GM19238 (cell line): ENCODE results near the gene ITM2C.

ENCODE experiments used
- DNase-seq: peaks from one replicate; pipeline ENCODE4 v3.0.0; 2011; ENCODE audit warnings: low spot score; ENCODE audit not compliant: insufficient read length

The ITM2C gene

GRCh38 chr2:230872968-230873660, 8.4 kb downstream of the ITM2C start:
- peak; percentile 66 for DNase-seq

GRCh38 chr2:230873661-230874401, 9.1 kb downstream of the ITM2C start:
- DNase-seq = peak; percentile 69

GRCh38 chr2:230874456-230874855, 9.7 kb downstream of the ITM2C start:
- DNase-seq = no peak

- DNase-seq = no peak
Measured at GRCh38 chr2:230874876-230875275, 10.1 kb downstream of the ITM2C start.

GRCh38 chr2:230875347-230876315, 10.9 kb downstream of the ITM2C start:
- no peak for DNase-seq

- DNase-seq = no peak
Measured at GRCh38 chr2:230877116-230877758, 12.5 kb downstream of the ITM2C start.

GRCh38 chr2:230877759-230878598, 13.2 kb downstream of the ITM2C start:
- DNase-seq = no peak

GRCh38 chr2:230878599-230879188, 14.0 kb downstream of the ITM2C start:
- no peak for DNase-seq

- no peak for DNase-seq
Measured at GRCh38 chr2:230879271-230879882, 14.6 kb downstream of the ITM2C start.

GRCh38 chr2:230879891-230880290, 15.1 kb downstream of the ITM2C start:
- DNase-seq = no peak

- no peak for DNase-seq
Measured at GRCh38 chr2:230881840-230882239, 17.1 kb downstream of the ITM2C start.

- no peak for DNase-seq
Measured at GRCh38 chr2:230885463-230886130, 20.9 kb downstream of the ITM2C start.

- no peak for DNase-seq
Measured at GRCh38 chr2:230886206-230886605, 21.5 kb downstream of the ITM2C start.

GRCh38 chr2:230886671-230887071, 21.9 kb downstream of the ITM2C start:
- DNase-seq = no peak

GRCh38 chr2:230887342-230887741, 22.6 kb downstream of the ITM2C start:
- DNase-seq = no peak

- DNase-seq = no peak
Measured at GRCh38 chr2:230888824-230889400, 24.2 kb downstream of the ITM2C start.

- DNase-seq = no peak
Measured at GRCh38 chr2:230889911-230890601, 25.3 kb downstream of the ITM2C start.

GRCh38 chr2:230890646-230891045, 25.9 kb downstream of the ITM2C start:
- DNase-seq = no peak
